A673 (cell line): ENCODE data around the gene WDR20.

Source experiments
- EZH2 ChIP-seq: fragments of 200-600 bp; sonication (generic); IDR thresholded peaks from 2 replicates; pipeline ENCODE4 v1.6.1; 2017; ENCODE audit warnings: borderline replicate concordance, low read depth, mild to moderate bottlenecking, mixed read lengths, antibody characterized with exemption, low read length; ENCODE audit not compliant: poor library complexity, severe bottlenecking
- TF ChIP-seq, protein P1 (sequence below): fragments of 300-800, 200-600 bp; sonication (generic); conservative IDR thresholded peaks from 2 replicates; pipeline ENCODE4 v1.5.1; 2017; ENCODE audit warnings: low read depth, mild to moderate bottlenecking, antibody characterized with exemption, low read length, moderate library complexity, mixed read lengths

DNA sequence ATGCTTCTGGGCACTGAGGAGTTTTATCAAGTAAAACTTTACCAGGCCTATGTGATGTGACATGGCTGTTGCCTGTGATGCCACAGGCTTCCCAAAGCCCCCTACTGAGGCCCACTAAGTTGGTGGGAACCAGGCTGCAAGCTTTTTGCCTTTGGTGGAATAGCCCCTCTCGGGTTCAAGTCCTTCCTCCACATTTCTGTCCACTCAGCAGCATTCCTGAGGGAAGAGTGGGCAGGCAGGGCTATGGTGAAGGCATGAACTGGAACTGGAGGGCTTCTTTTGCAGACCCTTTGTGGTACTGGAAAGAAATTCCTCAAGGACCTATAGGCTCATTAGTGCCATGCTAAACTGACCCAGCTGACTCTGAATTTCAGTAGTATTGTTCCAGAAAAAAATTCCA, 48.5 kb downstream of the WDR20 start:
- TF ChIP-seq, protein P1, sequence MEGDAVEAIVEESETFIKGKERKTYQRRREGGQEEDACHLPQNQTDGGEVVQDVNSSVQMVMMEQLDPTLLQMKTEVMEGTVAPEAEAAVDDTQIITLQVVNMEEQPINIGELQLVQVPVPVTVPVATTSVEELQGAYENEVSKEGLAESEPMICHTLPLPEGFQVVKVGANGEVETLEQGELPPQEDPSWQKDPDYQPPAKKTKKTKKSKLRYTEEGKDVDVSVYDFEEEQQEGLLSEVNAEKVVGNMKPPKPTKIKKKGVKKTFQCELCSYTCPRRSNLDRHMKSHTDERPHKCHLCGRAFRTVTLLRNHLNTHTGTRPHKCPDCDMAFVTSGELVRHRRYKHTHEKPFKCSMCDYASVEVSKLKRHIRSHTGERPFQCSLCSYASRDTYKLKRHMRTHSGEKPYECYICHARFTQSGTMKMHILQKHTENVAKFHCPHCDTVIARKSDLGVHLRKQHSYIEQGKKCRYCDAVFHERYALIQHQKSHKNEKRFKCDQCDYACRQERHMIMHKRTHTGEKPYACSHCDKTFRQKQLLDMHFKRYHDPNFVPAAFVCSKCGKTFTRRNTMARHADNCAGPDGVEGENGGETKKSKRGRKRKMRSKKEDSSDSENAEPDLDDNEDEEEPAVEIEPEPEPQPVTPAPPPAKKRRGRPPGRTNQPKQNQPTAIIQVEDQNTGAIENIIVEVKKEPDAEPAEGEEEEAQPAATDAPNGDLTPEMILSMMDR: no peak
- TF ChIP-seq EZH2: no peak
